Transverse colon (tissue), 3 donors: ENCODE data around the gene NKD2.

Experiments
- CTCF ChIP-seq, 5 experiments: fragments of 200-600 bp in 3 of 5; fragments of 450-650 bp in 2 of 5; sonication (generic) in 3 of 5; IDR thresholded peaks; 1 replicate in 2 of 5; 2 replicates in 3 of 5; pipeline ENCODE4 v1.5.1; 2016 to 2017; ENCODE audit warnings: antibody characterized with exemption in 5 of 5, inconsistent platforms in 3 of 5, mild to moderate bottlenecking in 2 of 5, moderate library complexity in 1 of 5
- POLR2A ChIP-seq: fragments of 450-650 bp; IDR thresholded peaks from one replicate; pipeline ENCODE4 v1.6.1; 2016; ENCODE audit warnings: antibody characterized with exemption, mild to moderate bottlenecking, moderate library complexity

DNA sequence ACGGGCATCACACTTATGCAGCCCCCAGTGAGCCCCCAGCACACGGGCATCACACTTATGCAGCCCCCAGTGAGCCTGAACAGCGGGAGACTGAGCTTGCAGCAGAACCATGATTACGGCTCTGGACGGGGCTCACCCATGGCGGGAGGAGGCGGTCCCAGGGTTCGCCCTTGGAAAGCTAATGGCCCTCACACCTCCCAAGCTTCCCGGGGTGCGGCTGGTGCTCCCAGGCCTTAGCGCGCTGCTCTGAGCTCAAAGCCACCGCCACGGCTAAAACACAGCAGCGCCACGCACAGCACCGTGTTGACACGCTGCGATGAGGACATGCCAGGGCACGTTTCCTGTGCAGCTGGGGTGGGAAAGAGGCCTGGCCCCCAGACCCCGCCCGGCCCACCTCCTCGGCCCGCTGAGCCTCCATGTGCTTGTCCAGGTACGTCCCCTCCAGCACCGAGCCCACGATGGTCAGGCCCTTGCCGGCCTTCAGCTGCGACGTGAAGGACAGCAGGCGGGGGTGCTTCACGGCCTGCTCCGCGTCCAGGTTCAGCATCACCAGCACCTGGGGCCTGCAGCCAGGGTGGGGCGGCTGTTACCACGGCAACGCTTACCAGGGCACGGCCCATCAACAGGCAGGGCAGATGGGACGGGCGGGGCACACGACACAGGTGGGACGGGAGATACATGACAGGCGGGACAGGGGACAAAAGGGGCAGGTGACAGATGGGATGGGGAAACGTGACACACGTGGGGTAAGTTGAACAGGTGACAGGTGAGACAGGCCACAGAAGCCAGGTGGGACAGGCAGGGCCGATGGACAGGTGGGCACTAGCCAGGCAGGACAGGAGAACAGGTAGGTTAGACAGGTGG, 64.9 kb downstream of the NKD2 start:
- TF ChIP-seq POLR2A (no peak), CTCF (IDR thresholded peaks at IDR 0.05) (no peak)
